Activated CD8-positive, alpha-beta memory T cell treated with anti-CD3 and anti-CD28 coated beads, Interleukin-2, amount 50 U/mL, for 48 hours (primary cell): Measurements from ENCODE around the gene PTPRF.

ENCODE experiments used
- DNase-seq: peaks from one replicate; pipeline ENCODE4 v3.0.0-alpha.2; 2020

PTPRF gene

DNA sequence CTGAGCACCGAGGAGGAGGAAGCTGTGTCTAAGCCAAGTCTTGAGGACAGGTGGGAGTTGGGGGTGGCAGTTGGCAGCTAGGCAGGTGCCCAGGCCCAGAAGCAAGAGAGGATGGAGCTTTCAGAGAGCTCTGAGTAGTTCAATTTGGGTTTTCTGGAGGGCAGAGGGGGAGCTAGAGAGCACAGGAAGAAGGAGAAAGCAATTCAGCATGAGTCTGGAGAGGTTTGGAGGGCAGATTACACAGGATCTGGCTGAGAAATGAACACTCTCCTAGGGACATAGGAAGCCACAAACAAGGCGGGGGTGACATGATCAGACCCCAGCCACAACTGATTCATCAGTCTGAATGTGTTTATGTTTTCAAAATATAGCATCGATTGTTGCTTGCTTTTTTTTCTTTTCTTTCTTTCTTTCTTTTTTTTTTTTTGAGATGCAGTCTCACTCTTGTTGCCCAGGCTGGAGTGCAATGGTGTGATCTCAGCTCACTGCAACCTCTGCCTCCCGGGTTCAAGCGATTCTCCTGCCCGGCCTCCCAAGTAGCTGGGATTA, 23.8 kb downstream of the PTPRF start:
- no peak for DNase-seq

- no peak for DNase-seq
Measured at GRCh38 chr1:43556782-43557181, 26.1 kb downstream of the PTPRF start.

DNA sequence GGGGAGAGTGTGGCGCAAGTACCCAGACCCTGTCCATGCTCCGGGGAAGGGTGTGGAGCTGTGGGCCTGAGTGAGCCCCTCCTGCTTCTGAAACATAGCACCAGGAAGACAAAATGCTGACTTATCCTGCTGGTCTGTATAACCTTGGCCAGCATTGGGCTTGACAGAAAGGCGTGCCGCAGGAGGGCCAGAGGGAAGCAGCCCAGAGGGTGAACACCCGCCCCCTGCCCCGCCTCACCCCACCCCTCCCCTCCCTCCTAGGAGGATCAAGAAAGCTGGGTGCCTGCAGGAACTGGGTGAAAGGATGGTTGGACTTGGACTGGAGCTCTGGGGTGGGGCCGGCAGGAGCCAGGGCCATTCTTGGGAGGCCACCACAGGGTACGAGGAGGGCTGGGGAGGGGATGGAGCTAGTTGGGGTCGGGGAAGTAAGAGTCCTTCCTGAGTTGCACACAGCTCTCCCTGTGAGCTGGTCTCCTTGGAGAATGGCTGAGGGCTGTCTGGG, 27.1 kb downstream of the PTPRF start:
- DNase-seq, result no peak

- DNase-seq, result no peak
Measured at GRCh38 chr1:43558346-43558841, 27.7 kb downstream of the PTPRF start.

- DNase-seq, result no peak
Measured at GRCh38 chr1:43559714-43560113, 29.0 kb downstream of the PTPRF start.

GRCh38 chr1:43560286-43560685, 29.6 kb downstream of the PTPRF start:
- no peak for DNase-seq

DNA sequence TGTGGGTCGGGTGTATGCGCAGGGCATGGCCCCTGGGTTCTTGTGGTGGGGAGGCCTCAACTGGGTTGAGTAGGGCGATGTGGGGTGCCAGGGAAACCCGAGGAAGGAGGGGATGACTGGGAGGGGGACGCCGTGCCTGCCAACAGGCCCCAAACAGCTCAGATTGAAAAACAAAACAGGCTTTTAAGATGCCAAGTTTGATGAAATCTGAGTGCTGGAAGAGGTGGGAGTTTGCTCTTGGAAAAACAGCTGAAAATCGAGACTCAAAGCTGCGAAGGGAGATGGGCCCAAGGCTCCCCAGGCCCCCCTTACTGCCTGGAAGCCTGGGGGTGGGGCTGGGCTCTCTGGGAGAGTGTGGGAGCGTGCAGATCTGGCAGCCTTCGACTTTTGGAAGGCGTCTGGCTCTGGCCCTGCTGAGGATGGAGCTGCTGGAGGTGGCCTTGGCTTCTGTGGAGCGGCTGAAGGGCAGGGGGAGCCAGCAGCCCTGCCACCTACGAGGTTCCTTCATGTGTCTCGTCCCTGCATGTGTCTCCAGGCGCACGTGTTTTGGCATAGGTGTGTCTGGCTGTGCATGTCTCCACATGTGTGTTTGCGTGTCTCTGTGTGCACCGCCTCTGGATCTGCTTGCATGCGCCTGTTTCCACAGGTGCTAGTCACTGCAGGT, 33.3 kb downstream of the PTPRF start:
- no peak for DNase-seq

DNA sequence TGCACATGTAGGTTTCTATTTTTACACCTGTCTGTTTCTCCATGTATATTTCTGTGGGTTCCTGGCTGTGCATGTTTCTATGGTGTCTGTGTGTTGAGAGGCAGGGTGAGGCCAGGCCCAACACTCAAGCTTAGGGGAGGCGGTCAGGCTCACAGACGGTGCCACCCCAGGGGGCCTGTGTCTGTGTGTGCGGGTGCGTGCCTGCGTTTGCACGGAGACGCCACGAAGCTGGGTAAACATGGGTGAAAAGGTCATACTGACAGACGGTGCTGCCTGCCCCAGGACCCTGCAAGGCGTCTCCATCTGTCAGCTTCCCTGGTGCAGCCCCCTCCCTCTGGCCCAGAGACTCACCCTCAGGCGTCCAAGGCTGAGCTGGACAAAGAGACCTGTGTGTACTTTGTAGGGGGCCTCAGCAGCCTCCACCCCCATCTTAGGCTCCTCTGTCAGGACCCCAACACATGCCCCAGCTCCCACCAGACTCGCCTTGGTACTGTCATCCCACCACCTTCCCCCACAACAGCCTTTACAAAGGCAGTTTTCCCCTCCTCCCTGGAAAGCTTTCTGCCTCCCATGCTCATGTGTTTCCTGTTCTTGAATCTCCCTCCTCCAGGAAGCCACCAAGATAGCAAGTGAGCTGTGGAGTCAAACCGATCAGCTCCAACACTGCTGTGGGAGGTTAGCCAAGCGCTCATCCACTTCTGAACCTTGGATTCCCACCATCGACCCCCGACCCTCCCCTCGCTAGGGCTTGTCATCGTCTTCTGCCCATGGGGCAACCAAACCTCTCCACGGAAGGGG, 34.1 kb downstream of the PTPRF start:
- DNase-seq, result no peak

DNA sequence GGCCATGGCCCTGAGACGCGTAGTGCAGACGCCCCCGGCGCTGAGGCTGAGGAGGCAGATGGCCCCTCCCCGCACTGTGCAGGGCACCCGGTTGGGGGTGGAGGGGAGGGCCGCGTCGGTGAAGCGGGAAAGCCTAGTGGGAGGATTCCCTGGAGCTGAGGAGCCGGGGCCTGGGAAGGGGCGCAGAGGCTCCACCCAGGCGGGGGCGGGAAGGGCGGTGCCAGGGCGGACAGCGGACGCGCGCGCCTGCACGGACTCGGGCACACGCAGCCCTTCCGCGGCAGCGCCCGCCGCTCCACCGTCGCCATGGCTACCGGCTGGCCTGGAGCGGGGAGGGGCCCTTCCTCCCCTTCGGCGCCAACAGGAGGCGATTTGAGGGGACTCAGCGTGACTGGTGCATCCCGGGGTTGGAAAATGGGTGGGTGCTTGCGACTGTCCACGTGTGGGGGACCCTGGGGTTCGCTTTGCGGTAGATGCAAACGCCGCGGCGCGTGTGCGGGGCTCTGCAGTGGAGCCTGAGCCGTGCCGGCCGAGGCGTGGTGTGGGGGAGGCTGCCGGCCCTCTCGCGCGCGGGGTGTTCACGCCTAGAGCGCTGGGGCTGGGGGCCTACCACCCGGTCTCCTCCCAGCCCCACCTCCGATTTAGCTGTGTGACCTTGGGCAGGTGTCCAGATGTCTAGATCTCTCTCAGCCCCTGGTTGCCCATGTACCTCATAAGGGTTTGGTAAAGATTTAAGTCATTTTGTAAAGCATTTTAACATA, 35.1 kb downstream of the PTPRF start:
- DNase-seq, result peak; percentile 81

DNA sequence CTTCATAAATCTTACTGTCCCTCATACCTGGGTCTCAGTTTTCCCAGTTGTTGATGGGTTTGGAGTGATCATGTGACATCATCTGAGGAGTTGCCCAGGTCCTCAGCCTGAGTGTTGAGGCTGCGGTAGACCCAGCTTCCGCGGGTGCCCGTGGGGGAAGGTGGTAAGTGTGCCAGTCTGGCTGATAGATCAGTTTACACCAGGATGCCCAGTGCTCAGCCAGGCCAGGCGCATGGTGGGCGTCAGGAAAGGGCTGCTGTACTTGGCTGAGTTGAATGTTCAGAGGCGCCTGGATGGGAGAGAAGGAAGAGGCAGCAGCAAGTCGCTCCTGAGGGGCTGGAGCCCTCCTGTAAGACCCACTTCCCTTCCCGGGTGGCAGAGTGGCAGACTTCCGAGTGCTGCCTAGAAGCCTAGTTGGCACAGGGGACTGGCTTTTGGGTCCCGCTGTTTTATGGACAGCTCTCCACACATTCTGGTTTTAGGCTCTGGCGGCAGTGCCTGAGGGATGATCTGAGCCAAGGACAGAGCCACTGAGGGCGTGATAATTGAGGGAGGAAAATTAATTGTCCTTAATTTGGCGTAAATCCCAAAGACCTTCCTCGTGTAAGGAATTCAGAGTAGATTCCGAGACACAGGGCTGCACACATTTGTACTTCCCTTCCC, 35.8 kb downstream of the PTPRF start:
- no peak for DNase-seq

DNA sequence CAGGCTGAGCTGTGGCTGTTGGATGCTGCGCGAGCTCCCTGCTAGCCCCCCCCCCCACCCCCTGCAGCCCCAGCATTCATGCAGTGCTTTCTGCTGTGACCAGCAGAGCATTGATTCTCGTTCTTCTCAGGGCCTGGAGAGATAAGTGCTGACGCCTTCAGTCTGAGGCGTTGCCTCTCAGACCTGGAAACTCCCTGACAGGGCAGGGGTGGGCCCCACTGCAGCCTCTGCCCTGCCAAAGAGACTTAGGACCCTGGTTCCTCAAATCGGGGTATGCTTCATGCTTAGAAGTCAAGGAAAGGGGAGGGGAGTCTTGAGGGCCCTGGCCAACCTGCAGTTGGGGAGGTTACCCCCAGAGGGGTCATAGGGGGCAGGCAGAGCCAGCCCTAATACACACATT, 38.5 kb downstream of the PTPRF start:
- no peak for DNase-seq

GRCh38 chr1:43570277-43570676, 39.6 kb downstream of the PTPRF start:
- DNase-seq, result no peak

DNA sequence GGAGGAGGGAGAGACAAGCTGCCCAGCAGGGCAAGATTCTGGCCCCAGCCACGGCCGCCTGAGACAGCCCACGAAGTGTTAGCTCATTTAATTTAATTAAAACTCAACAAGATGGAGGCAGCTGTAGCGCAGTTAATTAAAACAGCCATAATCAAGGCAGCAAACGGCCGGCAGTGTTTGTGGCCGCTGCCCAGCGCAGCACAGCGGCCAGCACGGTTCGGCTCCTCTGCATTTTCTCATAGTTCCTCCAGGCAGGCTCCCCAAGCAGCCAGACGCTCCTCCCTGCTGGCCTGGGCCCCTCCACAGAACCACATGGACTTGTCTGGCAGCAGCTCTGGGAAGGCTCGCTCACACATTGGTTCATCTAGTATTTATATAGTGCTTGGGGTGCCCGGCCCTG, 40.0 kb downstream of the PTPRF start:
- no peak for DNase-seq

GRCh38 chr1:43572084-43572483, 41.4 kb downstream of the PTPRF start:
- DNase-seq, result no peak

DNA sequence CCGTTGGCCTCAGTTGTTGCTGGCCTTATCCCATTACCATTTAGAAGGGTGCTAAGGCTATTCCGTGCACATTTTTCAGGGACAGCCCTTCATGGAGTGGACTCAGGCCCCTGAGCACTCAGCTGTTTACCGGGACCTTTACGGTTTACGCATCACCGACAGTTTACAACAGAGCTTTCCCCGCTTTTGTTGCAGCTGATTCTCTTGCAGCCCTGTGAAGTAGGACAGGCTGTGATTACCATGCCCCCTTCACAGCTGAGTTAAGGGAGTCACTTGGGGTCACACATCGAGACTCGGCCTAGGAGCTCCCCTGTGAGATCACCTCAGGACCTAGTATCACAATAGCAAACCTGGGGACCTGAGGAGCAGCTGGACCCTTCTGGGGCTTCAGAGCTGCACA, 41.9 kb downstream of the PTPRF start:
- no peak for DNase-seq

GRCh38 chr1:43573066-43573800, 42.5 kb downstream of the PTPRF start:
- no peak for DNase-seq

- DNase-seq, result no peak
Measured at GRCh38 chr1:43576521-43576920, 45.8 kb downstream of the PTPRF start.

- no peak for DNase-seq
Measured at GRCh38 chr1:43577655-43578542, 47.2 kb downstream of the PTPRF start.

- no peak for DNase-seq
Measured at GRCh38 chr1:43580039-43580438, 49.4 kb downstream of the PTPRF start.

DNA sequence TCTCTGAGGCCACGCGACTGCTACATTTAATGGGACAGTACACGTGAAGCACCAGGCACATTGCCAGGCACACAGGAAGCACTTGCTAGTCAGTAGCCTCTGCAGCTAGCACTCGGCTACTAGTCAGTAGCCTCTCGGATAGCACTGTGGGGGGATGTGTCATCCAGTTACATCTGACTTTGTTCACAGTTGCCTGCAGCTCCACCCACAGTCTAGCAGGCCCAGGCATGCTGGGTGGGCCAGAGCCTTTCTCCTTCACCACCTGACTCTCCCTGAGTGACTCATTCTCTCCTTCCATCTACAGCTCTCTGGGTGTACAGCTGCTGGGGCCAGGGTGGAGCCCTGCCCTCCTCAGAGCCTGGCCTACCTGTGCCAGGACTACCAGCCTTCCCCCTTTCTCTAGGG, 51.5 kb downstream of the PTPRF start:
- peak; percentile 69 for DNase-seq

DNA sequence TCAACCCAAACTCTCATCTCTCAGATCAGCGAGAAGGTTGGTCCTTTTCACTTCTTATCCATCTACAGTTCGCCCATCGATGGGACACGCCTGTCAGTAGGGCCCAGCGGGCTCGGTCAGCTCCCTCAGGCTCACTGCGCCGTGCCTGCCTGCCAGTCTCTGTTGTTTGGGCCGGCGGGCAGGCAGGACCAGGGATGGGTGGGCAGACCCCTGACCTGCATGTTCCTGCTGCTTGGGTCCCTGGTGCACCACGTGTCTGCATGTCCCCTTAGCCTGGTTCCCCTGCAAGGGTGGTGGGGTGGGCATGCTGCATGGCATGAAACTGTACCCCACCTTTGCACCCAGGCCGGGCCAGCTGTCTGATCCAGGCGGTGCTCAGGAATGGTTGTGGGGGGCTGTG, 52.4 kb downstream of the PTPRF start:
- DNase-seq, result no peak
